Mesenchymal stem cell (in vitro differentiated cells and primary cell): ENCODE results near the gene RNF220.

Source experiments
- DNase-seq: peaks from one replicate; pipeline ENCODE4 v3.0.0-alpha.2; 2013
- H2AFZ ChIP-seq: one replicate; pipeline ENCODE4 v1.6.1; 2013; ENCODE audit warnings: low read depth, mild to moderate bottlenecking, control low read depth, inconsistent platforms, low read length, moderate library complexity
- H2AK5ac ChIP-seq: 2 replicates; pipeline ENCODE4 v1.6.1; 2013; ENCODE audit warnings: low read length, moderate library complexity, mild to moderate bottlenecking, inconsistent platforms; ENCODE audit not compliant: severe bottlenecking
- H2BK120ac ChIP-seq: one replicate; pipeline ENCODE4 v1.6.1; 2013; ENCODE audit warnings: low read depth, mild to moderate bottlenecking, inconsistent platforms, low read length, moderate library complexity
- H2BK12ac ChIP-seq, 2 experiments: one replicate each; pipeline ENCODE4 v1.6.1; 2013; ENCODE audit warnings: inconsistent platforms in 2 of 2, low read length in 2 of 2, mild to moderate bottlenecking in 2 of 2, moderate library complexity in 2 of 2, control low read depth in 1 of 2
- H2BK15ac ChIP-seq: one replicate; pipeline ENCODE4 v1.6.1; 2013; ENCODE audit warnings: mild to moderate bottlenecking, low read depth, inconsistent platforms; ENCODE audit not compliant: poor library complexity, severe bottlenecking
- H2BK5ac ChIP-seq: 2 replicates; pipeline ENCODE4 v1.6.1; 2013; ENCODE audit warnings: low read depth, mild to moderate bottlenecking, low read length, control low read depth, inconsistent platforms; ENCODE audit not compliant: poor library complexity, severe bottlenecking
- H3K14ac ChIP-seq, 2 experiments: one replicate each; pipeline ENCODE4 v1.6.1; 2013; ENCODE audit warnings: inconsistent platforms in 2 of 2, low read length in 2 of 2, control low read depth in 1 of 2, mild to moderate bottlenecking in 1 of 2, moderate library complexity in 1 of 2
- H3K18ac ChIP-seq, 2 experiments: one replicate each; pipeline ENCODE4 v1.6.1; 2013; ENCODE audit warnings: inconsistent platforms in 2 of 2, low read length in 2 of 2, control low read depth in 1 of 2, low read depth in 1 of 2, mild to moderate bottlenecking in 1 of 2
- H3K23ac ChIP-seq, 2 experiments: one replicate each; pipeline ENCODE4 v1.6.1; 2013; ENCODE audit warnings: inconsistent platforms in 2 of 2, low read length in 2 of 2, mild to moderate bottlenecking in 2 of 2, moderate library complexity in 2 of 2, control low read depth in 1 of 2
- H3K27ac ChIP-seq: 2 replicates; pipeline ENCODE4 v1.5.1; 2013; ENCODE audit warnings: mild to moderate bottlenecking, moderate library complexity, low read length, control low read depth, inconsistent platforms; ENCODE audit not compliant: poor library complexity, severe bottlenecking
- H3K27me3 ChIP-seq, 2 experiments: 2 replicates each; pipeline versions ENCODE4 v1.6.1 to v1.7.0; 2013; ENCODE audit warnings: low read length in 2 of 2, mild to moderate bottlenecking in 2 of 2, moderate library complexity in 2 of 2, control low read depth in 1 of 2, inconsistent platforms in 1 of 2; ENCODE audit not compliant: control insufficient read depth in 1 of 2, insufficient read depth in 1 of 2
- H3K36me3 ChIP-seq, 2 experiments: 2 replicates each; pipeline versions ENCODE4 v1.6.1 to v1.7.0; 2013; ENCODE audit warnings: low read length in 2 of 2, control low read depth in 1 of 2, inconsistent platforms in 1 of 2, low read depth in 1 of 2, mild to moderate bottlenecking in 1 of 2; ENCODE audit not compliant: insufficient read depth in 2 of 2, control insufficient read depth in 1 of 2
- H3K4ac ChIP-seq, 2 experiments: one replicate each; pipeline ENCODE4 v1.6.1; 2013; ENCODE audit warnings: inconsistent platforms in 2 of 2, low read length in 2 of 2, mild to moderate bottlenecking in 2 of 2, moderate library complexity in 2 of 2, control low read depth in 1 of 2, low read depth in 1 of 2
- H3K4me1 ChIP-seq: 2 replicates; pipeline ENCODE4 v1.6.1; 2013; ENCODE audit warnings: low read depth, low read length, control low read depth; ENCODE audit not compliant: control insufficient read depth, insufficient read depth
- H3K4me2 ChIP-seq: 2 replicates; pipeline ENCODE4 v1.6.1; 2013; ENCODE audit warnings: low read length, mild to moderate bottlenecking, inconsistent platforms; ENCODE audit not compliant: poor library complexity, severe bottlenecking
- H3K4me3 ChIP-seq, 2 experiments: 2 replicates each; pipeline versions ENCODE4 v1.5.1 to v1.7.0; 2013; ENCODE audit warnings: low read length in 2 of 2, mild to moderate bottlenecking in 2 of 2, control low read depth in 1 of 2, low read depth in 1 of 2; ENCODE audit not compliant: insufficient read depth in 1 of 2
- H3K79me1 ChIP-seq: replicated peaks from 2 replicates; pipeline ENCODE4 v1.6.1; 2013; ENCODE audit warnings: mild to moderate bottlenecking, control low read depth, low read length, inconsistent platforms; ENCODE audit not compliant: poor library complexity, severe bottlenecking
- H3K9ac ChIP-seq: 2 replicates; pipeline ENCODE4 v1.7.0; 2013; ENCODE audit warnings: mild to moderate bottlenecking, low read length, moderate library complexity
- H3K9me3 ChIP-seq: 2 replicates; pipeline ENCODE4 v1.7.0; 2013; ENCODE audit warnings: mild to moderate bottlenecking, low read length; ENCODE audit not compliant: control insufficient read depth
- H4K8ac ChIP-seq: one replicate; pipeline ENCODE4 v1.6.1; 2013; ENCODE audit warnings: inconsistent platforms, mild to moderate bottlenecking, low read length, moderate library complexity
- H4K91ac ChIP-seq: one replicate; pipeline ENCODE4 v1.6.1; 2013; ENCODE audit warnings: mild to moderate bottlenecking, low read length, inconsistent platforms
- WGBS: methylation state at CpG from one replicate; pipeline ENCODE4 v1.1.7; 2013; ENCODE audit warnings: mixed read lengths; 5-methylcytosine and 5-hydroxymethylcytosine counted together

Gene RNF220

GRCh38 chr1:44673675-44674112 lies 268.6 kb downstream of the RNF220 start:
- Histone ChIP-seq H3K9me3 (no peaks in the 10 kb centered on the region), H3K14ac (no peak overlapping the region), H2BK5ac (no peak overlapping the region), H3K4me3 (peak overlapping the region; percentile 82 to 86), H2AFZ (peak overlapping the region; percentile 30), H3K23ac (no peak overlapping the region), H3K36me3 (peaks cover 0 to 5% of the 10 kb centered on the region in 2 experiments), H3K27ac (peak overlapping the region; percentile 80), H2AK5ac (no peak overlapping the region), H3K4me1 (peaks cover 20% of the 10 kb centered on the region), H2BK15ac (peak overlapping the region; percentile 33), H2BK120ac (no peak overlapping the region), H3K79me1 (peaks cover 35% of the 10 kb centered on the region), H3K4me2 (peak overlapping the region; percentile 78), H4K91ac (no peak overlapping the region), H2BK12ac (peak overlapping the region in 1 of 2 experiments; percentile 23), H3K4ac (peak overlapping the region; percentile 40 to 86), H4K8ac (peak overlapping the region; percentile 61), H3K18ac (peak overlapping the region; percentile 52 to 67), H3K9ac (peak overlapping the region; percentile 95), H3K27me3 (no peaks in the 10 kb centered on the region)
- 3% methylated on average over 16 of the region's 16 CpGs for WGBS
- no peak for DNase-seq

DNA sequence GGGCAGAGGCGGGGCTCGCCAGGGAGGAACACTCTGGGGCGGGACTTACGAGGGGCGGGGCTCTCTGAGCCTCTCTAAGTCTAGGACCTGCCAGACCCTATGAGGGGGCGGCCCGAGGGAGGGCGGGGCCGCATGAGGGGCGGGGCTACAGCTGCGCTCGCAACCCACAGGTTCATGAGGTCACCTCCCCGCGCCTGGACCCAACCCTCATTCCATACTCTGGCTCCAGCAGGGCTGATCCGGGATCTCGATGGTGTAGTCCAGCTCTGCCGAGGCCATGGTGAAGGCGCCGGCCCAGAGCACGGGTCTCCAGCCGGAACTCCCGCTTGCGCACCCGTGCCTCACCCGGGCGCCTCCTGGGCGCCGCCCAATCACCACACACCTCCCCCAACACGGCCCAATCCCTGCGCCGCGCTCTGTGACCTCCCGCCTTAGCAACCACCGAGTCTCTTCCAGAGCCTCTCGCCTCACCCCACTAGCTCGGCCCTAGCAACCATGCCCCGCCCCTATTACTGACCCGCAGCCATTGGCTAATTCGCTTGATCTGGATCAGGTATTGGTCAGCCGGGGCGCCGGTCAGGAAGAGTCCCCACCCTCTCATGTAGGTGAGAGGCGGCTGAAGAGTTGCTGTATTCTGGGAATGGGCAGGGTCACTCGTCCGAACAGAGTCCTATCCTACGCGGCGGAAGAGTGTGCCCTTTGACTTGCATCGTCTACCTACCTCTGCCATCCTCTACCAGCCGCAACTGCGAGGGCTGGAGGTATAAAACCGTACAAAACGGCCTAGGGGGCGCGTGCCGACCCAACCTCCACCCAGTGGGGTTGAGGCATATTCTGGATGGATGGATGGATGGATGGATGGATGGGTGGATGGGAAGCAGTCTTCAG lies 269.3 kb downstream of the RNF220 start, which contains the start of the genes ARMH1 and TMEM53:
ARMH1 (plus strand) TSS at position 602 of the 888 bp plus-strand sequence. CDS start 14,984 bp downstream, outside the sequence.
TMEM53 (minus strand) TSS at position 369 of the 888 bp plus-strand sequence; CDS start at position 279, 90 bp downstream.
- H3K36me3 ChIP-seq: peaks cover 0 to 4% of the 10 kb centered on the region in 2 experiments
- H3K9me3 ChIP-seq: no peaks in the 10 kb centered on the region
- peak within 1 kb of the TSS in 1 of 2 experiments; percentile 16 for H3K23ac ChIP-seq
- peak within 1 kb of the TSS; percentile 23 to 95 for H2BK12ac ChIP-seq
- peak within 1 kb of the TSS; percentile 93 to 99 for H3K18ac ChIP-seq
- H3K14ac ChIP-seq: peak within 1 kb of the TSS in 1 of 2 experiments; percentile 92
- no peaks in the 10 kb centered on the region for H3K27me3 ChIP-seq
- H3K4me3 ChIP-seq: peak within 1 kb of the TSS; percentile 82 to 86
- peak within 1 kb of the TSS; percentile 97 for H3K27ac ChIP-seq
- peak within 1 kb of the TSS; percentile 92 for H2BK15ac ChIP-seq
- peak within 1 kb of the TSS; percentile 96 for H2AFZ ChIP-seq
- H4K91ac ChIP-seq: peak within 1 kb of the TSS; percentile 94
- peak within 1 kb of the TSS; percentile 86 for H2BK5ac ChIP-seq
- peak within 1 kb of the TSS; percentile 97 for H4K8ac ChIP-seq
- WGBS: 2% methylated on average over 40 of the region's 56 CpGs
- H3K9ac ChIP-seq: peak within 1 kb of the TSS; percentile 95
- H3K79me1 ChIP-seq: peaks cover 35% of the 10 kb centered on the region
- peak within 1 kb of the TSS; percentile 80 for H3K4me2 ChIP-seq
- DNase-seq: peak; percentile 99
- no peak within 1 kb of the TSS for H2AK5ac ChIP-seq
- peaks cover 20% of the 10 kb centered on the region for H3K4me1 ChIP-seq
- peak within 1 kb of the TSS; percentile 92 for H2BK120ac ChIP-seq
- H3K4ac ChIP-seq: peak within 1 kb of the TSS; percentile 73 to 96

- Histone ChIP-seq H3K9me3 (no peaks in the 10 kb centered on the region), H3K27me3 (no peaks in the 10 kb centered on the region), H3K18ac (peak overlapping the region in 1 of 2 experiments; percentile 47), H3K9ac (peak overlapping the region; percentile 95), H2BK15ac (peak overlapping the region; percentile 12), H2BK12ac (peak overlapping the region; percentile 23 to 33), H3K4me3 (peak overlapping the region in 1 of 2 experiments; percentile 82), H3K14ac (no peak overlapping the region), H4K8ac (peak overlapping the region; percentile 69), H2AK5ac (no peak overlapping the region), H2AFZ (no peak overlapping the region), H3K36me3 (peaks cover 0 to 8% of the 10 kb centered on the region in 2 experiments), H4K91ac (no peak overlapping the region), H3K23ac (no peak overlapping the region), H3K27ac (no peak overlapping the region), H3K4me1 (peaks cover 20% of the 10 kb centered on the region), H3K4me2 (peak overlapping the region; percentile 80), H2BK120ac (peak overlapping the region; percentile 27), H2BK5ac (no peak overlapping the region), H3K4ac (peak overlapping the region in 1 of 2 experiments; percentile 65), H3K79me1 (peaks cover 34% of the 10 kb centered on the region)
- DNase-seq: no peak
- 90% methylated on average over 6 of the region's 7 CpGs for WGBS
Measured at GRCh38 chr1:44675186-44675585, 270.1 kb downstream of the RNF220 start.
